ENCODE measurements around the gene TXN. TPM values are rescaled to one million over a fixed set of nuclear protein-coding genes. Genes with fewer than 3 reads are reported as not detected.
"Not testable (repeated sequence)": the region's sequence is repeated elsewhere in the genome, so short reads cannot be mapped to it uniquely, and the experiment has no call there.

Gene TXN
- total RNA-seq, 1 donor from 2014 or later = 302 TPM

DNA sequence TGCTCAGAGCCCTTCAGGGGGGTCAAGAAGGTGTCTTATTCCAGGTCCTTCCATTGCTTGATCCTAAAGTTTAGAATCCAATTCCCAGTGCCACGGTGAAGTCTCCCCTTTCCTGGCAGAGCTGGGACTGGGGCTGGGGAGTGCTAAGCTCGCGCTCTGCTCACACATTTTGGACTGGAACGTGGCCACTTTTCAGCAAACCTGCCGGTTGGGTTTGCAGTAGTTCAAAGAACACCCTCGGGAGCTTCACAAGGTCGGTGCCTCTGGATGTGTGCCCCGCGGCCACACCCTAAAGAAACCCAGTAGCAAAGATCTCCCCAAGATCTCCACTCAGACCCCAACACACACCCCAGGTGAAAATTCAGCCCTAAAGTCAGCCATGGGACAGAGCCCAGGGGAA, 48.3 kb downstream of the TXN start, which contains the start of gene C9orf152:
TSS of gene C9orf152 (minus strand) at position 129 of the 400 bp plus-strand sequence. CDS start 580 bp downstream, outside the sequence.
- H3K9ac ChIP-seq (ENCODE audit: low read length) = no peak within 1 kb of the TSS
- no peak within 1 kb of the TSS for H3K27ac ChIP-seq (ENCODE audit: low read depth, low read length)
- H3K4me1 Mint-ChIP-seq (ENCODE audit: low read depth, unreplicated experiment) = no peaks in the 10 kb centered on the region
- no peaks in the 10 kb centered on the region for H3K36me3 ChIP-seq (ENCODE audit: insufficient read depth, low read length)
- no peak for DNase-seq (ENCODE audit: low read depth)
- H3K27ac Mint-ChIP-seq (ENCODE audit: unreplicated experiment) = no peak within 1 kb of the TSS
- no peaks in the 10 kb centered on the region for H4K20me1 ChIP-seq (ENCODE audit: insufficient read depth, low read length)
- no peak within 1 kb of the TSS for H2AFZ ChIP-seq (ENCODE audit: low read depth, low read length)
- no peak within 1 kb of the TSS for H3K4me3 Mint-ChIP-seq (ENCODE audit: unreplicated experiment)
- H3K9me3 ChIP-seq (ENCODE audit: insufficient read depth, low read depth, low read length) = no peaks in the 10 kb centered on the region
- no peaks in the 10 kb centered on the region for H3K79me2 ChIP-seq (ENCODE audit: insufficient read depth, low read length)
- peaks cover 7% of the 10 kb centered on the region for H3K9me3 Mint-ChIP-seq (ENCODE audit: unreplicated experiment)
- H3K27me3 ChIP-seq (ENCODE audit: insufficient read depth, low read length) = peaks cover 13% of the 10 kb centered on the region
- peaks cover 29% of the 10 kb centered on the region for H3K27me3 Mint-ChIP-seq (ENCODE audit: low read depth, unreplicated experiment)
- no peaks in the 10 kb centered on the region for H3K36me3 Mint-ChIP-seq (ENCODE audit: low read depth, unreplicated experiment)
- H3K4me3 ChIP-seq (ENCODE audit: insufficient read depth, low read depth, low read length) = no peak within 1 kb of the TSS
- no peak within 1 kb of the TSS for H3K4me2 ChIP-seq (ENCODE audit: low read length)
- H3K4me1 ChIP-seq (ENCODE audit: insufficient read depth, low read length) = no peaks in the 10 kb centered on the region
- TF ChIP-seq, protein P1, sequence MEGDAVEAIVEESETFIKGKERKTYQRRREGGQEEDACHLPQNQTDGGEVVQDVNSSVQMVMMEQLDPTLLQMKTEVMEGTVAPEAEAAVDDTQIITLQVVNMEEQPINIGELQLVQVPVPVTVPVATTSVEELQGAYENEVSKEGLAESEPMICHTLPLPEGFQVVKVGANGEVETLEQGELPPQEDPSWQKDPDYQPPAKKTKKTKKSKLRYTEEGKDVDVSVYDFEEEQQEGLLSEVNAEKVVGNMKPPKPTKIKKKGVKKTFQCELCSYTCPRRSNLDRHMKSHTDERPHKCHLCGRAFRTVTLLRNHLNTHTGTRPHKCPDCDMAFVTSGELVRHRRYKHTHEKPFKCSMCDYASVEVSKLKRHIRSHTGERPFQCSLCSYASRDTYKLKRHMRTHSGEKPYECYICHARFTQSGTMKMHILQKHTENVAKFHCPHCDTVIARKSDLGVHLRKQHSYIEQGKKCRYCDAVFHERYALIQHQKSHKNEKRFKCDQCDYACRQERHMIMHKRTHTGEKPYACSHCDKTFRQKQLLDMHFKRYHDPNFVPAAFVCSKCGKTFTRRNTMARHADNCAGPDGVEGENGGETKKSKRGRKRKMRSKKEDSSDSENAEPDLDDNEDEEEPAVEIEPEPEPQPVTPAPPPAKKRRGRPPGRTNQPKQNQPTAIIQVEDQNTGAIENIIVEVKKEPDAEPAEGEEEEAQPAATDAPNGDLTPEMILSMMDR (IDR thresholded peaks at IDR 0.05; ENCODE audit: insufficient read depth, low read depth, low read length) = no peak
- TF ChIP-seq EZH2 (IDR thresholded peaks at IDR 0.05; ENCODE audit: insufficient read depth, low read length) = no peak
- no peak for FAIRE-seq

DNA sequence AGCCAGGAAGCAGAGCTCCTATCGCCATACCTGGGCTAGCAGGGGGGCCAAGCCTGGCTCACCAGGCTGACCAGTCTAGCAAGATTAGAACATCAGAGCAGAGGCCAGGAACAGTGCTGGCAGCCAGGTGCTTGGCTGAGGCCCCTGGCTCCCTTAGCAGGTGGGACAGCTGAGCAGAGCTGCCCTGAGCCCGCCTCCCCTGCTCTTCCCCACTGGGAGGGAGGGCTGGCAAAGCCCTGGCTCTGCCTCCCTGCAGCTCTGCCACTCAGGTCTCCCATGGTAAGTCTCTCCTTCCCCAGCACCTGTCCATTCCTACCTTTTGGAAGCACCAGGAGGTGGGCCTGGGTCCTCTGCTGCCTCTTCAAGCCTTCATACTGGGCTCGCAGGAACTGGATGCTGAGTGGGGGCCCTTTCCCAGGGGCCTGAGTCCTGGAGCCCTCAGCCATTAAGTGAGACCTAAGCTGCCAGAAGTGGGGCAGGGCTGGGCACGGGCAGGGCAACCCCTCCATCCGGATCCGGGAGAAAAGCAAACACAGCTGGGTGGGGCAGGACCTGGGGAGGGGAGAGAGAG, 49.2 kb downstream of the TXN start:
- FAIRE-seq (no peak), DNase-seq (ENCODE audit: low read depth) (no peak)
- no peaks in the 10 kb centered on the region for H3K4me1 Mint-ChIP-seq (ENCODE audit: low read depth, unreplicated experiment)
- H4K20me1 ChIP-seq (ENCODE audit: insufficient read depth, low read length) = no peaks in the 10 kb centered on the region
- TF ChIP-seq EZH2 (IDR thresholded peaks at IDR 0.05; ENCODE audit: insufficient read depth, low read length) = no peak
- TF ChIP-seq, protein P1 (IDR thresholded peaks at IDR 0.05; ENCODE audit: insufficient read depth, low read depth, low read length) = no peak
- peaks cover 32% of the 10 kb centered on the region for H3K27me3 Mint-ChIP-seq (ENCODE audit: low read depth, unreplicated experiment)
- no peaks in the 10 kb centered on the region for H3K36me3 Mint-ChIP-seq (ENCODE audit: low read depth, unreplicated experiment)
- H3K9me3 ChIP-seq (ENCODE audit: insufficient read depth, low read depth, low read length) = no peaks in the 10 kb centered on the region
- H3K4me3 ChIP-seq (ENCODE audit: insufficient read depth, low read depth, low read length) = no peak overlapping the region
- H3K9ac ChIP-seq (ENCODE audit: low read length) = no peak overlapping the region
- H3K36me3 ChIP-seq (ENCODE audit: insufficient read depth, low read length) = no peaks in the 10 kb centered on the region
- H3K79me2 ChIP-seq (ENCODE audit: insufficient read depth, low read length) = no peaks in the 10 kb centered on the region
- no peak overlapping the region for H3K4me2 ChIP-seq (ENCODE audit: low read length)
- no peak overlapping the region for H2AFZ ChIP-seq (ENCODE audit: low read depth, low read length)
- H3K9me3 Mint-ChIP-seq (ENCODE audit: unreplicated experiment) = peaks cover 4% of the 10 kb centered on the region
- H3K4me3 Mint-ChIP-seq (ENCODE audit: unreplicated experiment) = no peak overlapping the region
- no peaks in the 10 kb centered on the region for H3K4me1 ChIP-seq (ENCODE audit: insufficient read depth, low read length)
- H3K27ac ChIP-seq (ENCODE audit: low read depth, low read length) = no peak overlapping the region
- peaks cover 13% of the 10 kb centered on the region for H3K27me3 ChIP-seq (ENCODE audit: insufficient read depth, low read length)
- H3K27ac Mint-ChIP-seq (ENCODE audit: unreplicated experiment) = no peak overlapping the region

DNA sequence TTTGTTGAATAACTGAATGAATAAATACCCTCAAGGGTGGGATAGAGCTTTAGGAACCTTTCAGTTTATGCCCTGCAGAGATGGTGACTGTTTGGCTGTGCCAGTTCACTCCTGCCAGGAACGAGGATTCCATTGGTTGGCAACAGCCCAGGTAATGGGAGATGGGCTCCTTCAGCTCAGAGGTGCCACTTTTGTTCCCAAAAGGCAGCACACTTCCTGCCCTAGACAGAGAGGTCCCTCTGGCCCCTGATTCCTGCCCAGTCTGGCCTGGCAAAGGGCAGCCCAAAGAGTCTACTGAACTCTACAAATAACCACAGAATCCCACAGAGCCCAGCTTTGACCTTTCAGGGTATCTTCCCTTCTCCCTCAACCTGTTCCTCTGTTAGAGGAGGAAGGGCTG, 49.9 kb downstream of the TXN start:
- Mint-ChIP-seq H3K36me3 (ENCODE audit: low read depth, unreplicated experiment) (no peaks in the 10 kb centered on the region), H3K9me3 (ENCODE audit: unreplicated experiment) (peaks cover 2% of the 10 kb centered on the region), H3K27me3 (ENCODE audit: low read depth, unreplicated experiment) (peaks cover 36% of the 10 kb centered on the region), H3K4me1 (ENCODE audit: low read depth, unreplicated experiment) (no peaks in the 10 kb centered on the region), H3K4me3 (ENCODE audit: unreplicated experiment) (no peak overlapping the region), H3K27ac (ENCODE audit: unreplicated experiment) (no peak overlapping the region)
- H3K27me3 ChIP-seq (ENCODE audit: insufficient read depth, low read length) = peaks cover 13% of the 10 kb centered on the region
- no peak overlapping the region for H3K4me2 ChIP-seq (ENCODE audit: low read length)
- H3K27ac ChIP-seq (ENCODE audit: low read depth, low read length) = no peak overlapping the region
- H3K9me3 ChIP-seq (ENCODE audit: insufficient read depth, low read depth, low read length) = no peaks in the 10 kb centered on the region
- no peaks in the 10 kb centered on the region for H3K36me3 ChIP-seq (ENCODE audit: insufficient read depth, low read length)
- TF ChIP-seq, protein P1 (IDR thresholded peaks at IDR 0.05; ENCODE audit: insufficient read depth, low read depth, low read length) = no peak
- no peak overlapping the region for H3K9ac ChIP-seq (ENCODE audit: low read length)
- no peaks in the 10 kb centered on the region for H4K20me1 ChIP-seq (ENCODE audit: insufficient read depth, low read length)
- H3K4me1 ChIP-seq (ENCODE audit: insufficient read depth, low read length) = no peaks in the 10 kb centered on the region
- H3K79me2 ChIP-seq (ENCODE audit: insufficient read depth, low read length) = no peaks in the 10 kb centered on the region
- DNase-seq (ENCODE audit: low read depth) = no peak
- no peak overlapping the region for H2AFZ ChIP-seq (ENCODE audit: low read depth, low read length)
- FAIRE-seq = no peak
- no peak overlapping the region for H3K4me3 ChIP-seq (ENCODE audit: insufficient read depth, low read depth, low read length)

DNA sequence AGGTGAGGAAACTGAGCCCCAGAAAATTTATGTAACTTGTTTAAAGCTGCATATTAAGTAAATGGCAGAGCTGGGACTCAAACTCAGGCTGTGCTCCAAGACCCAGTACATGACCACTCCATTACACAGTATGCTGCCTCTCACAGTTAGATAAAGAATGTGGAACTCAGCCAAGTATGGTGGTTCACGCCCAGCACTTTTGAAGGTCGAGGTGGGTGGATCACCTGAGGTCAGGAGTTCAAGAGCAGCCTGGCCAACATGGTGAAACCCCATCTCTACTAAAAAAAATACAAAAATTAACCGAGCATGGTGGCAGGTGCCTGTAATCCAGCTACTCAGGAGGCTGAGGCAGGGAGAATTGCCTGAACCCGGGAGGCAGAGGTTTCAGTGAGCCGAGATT, 50.7 kb downstream of the TXN start:
- not testable (repeated sequence) for H3K27ac Mint-ChIP-seq (ENCODE audit: unreplicated experiment); H2AFZ ChIP-seq (ENCODE audit: low read depth, low read length); H3K4me1 Mint-ChIP-seq (ENCODE audit: low read depth, unreplicated experiment); FAIRE-seq; DNase-seq (ENCODE audit: low read depth); H4K20me1 ChIP-seq (ENCODE audit: insufficient read depth, low read length); H3K4me2 ChIP-seq (ENCODE audit: low read length); H3K9ac ChIP-seq (ENCODE audit: low read length); H3K9me3 ChIP-seq (ENCODE audit: insufficient read depth, low read depth, low read length); H3K9me3 Mint-ChIP-seq (ENCODE audit: unreplicated experiment); H3K27ac ChIP-seq (ENCODE audit: low read depth, low read length); H3K36me3 Mint-ChIP-seq (ENCODE audit: low read depth, unreplicated experiment); H3K79me2 ChIP-seq (ENCODE audit: insufficient read depth, low read length); H3K36me3 ChIP-seq (ENCODE audit: insufficient read depth, low read length); H3K4me1 ChIP-seq (ENCODE audit: insufficient read depth, low read length); H3K4me3 ChIP-seq (ENCODE audit: insufficient read depth, low read depth, low read length); H3K4me3 Mint-ChIP-seq (ENCODE audit: unreplicated experiment)
- H3K27me3 ChIP-seq (ENCODE audit: insufficient read depth, low read length) = peaks cover 13% of the 10 kb centered on the region
- H3K27me3 Mint-ChIP-seq (ENCODE audit: low read depth, unreplicated experiment) = peaks cover 43% of the 10 kb centered on the region
